Neural crest cell (in vitro differentiated cells): ENCODE measurements around the gene CH25H. TPM values are rescaled to one million over a fixed set of nuclear protein-coding genes. Genes with fewer than 3 reads are reported as not detected.

Experiments
- DNase-seq: peaks from one replicate; pipeline ENCODE4 v3.0.0; 2021; ENCODE audit warnings: low read depth, mixed read lengths, low spot score
- H3K27ac Mint-ChIP-seq: one replicate; pipeline ENCODE4 v1.8.0; 2021; ENCODE audit warnings: mild to moderate bottlenecking, mixed read lengths; ENCODE audit not compliant: unreplicated experiment
- H3K27me3 Mint-ChIP-seq: 2 replicates; pipeline ENCODE4 v1.8.0; 2021; ENCODE audit warnings: low read depth, mild to moderate bottlenecking, mixed read lengths
- H3K36me3 Mint-ChIP-seq: 2 replicates; pipeline ENCODE4 v1.8.0; 2021; ENCODE audit warnings: low read depth, mild to moderate bottlenecking, mixed read lengths
- H3K4me1 Mint-ChIP-seq: 2 replicates; pipeline ENCODE4 v1.8.0; 2021; ENCODE audit warnings: mixed read lengths
- H3K4me3 Mint-ChIP-seq: one replicate; pipeline ENCODE4 v1.8.0; 2021; ENCODE audit warnings: mild to moderate bottlenecking, mixed read lengths
- H3K9me3 Mint-ChIP-seq: 2 replicates; pipeline ENCODE4 v1.8.0; 2021; ENCODE audit warnings: mixed read lengths
- total RNA-seq: library from RNA; stranded (reverse); gene quantifications from 2 replicates; pipeline ENCODE4 v1.2.1, GENCODE V29; 2021
- TF ChIP-seq, protein P1 (sequence below): fragments of 200-600 bp; sonication (generic); conservative IDR thresholded peaks from 2 replicates; pipeline ENCODE4 v1.5.0; 2021; ENCODE audit warnings: antibody characterized with exemption, mild to moderate bottlenecking

Gene CH25H
- total RNA-seq, 1 donor from 2014 or later, result not detected

DNA sequence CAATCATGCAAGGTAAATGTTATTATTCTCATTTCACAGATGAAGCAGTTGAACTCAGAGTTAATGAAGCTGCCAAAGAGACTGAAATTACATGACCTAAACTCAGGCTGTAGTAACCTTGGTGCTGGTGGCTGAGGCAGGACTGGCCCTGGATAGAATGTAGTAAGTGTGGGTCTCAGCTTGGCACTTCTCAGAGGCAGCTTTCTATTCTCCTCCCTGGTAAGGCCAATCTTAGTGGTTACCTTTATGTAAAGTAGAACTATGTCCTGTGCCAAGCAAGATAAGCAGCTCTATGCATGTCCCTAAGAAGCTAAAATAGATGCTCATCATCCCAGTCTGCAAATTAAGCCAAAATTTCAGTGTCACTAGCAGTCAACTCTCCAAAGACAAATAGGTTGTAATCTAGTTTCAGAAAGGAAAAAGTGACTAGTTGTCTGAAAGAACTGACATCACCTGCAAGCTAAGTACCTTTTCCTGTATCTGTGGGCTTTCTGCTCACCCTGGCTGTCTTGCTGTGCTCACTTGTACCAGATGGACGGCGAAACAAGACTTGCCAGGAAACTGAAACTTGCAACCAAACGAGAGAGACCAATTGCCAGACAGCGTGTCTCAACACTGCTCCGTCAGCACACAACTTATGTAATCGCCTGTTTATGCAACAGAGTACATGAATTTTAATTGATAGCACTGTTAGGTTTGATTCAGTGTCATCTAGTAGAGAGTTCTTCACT is 43.7 kb downstream of the CH25H start:
- Mint-ChIP-seq H3K4me1 (no peaks in the 10 kb centered on the region), H3K27ac (no peak overlapping the region), H3K4me3 (no peak overlapping the region), H3K27me3 (peaks cover 9% of the 10 kb centered on the region), H3K36me3 (no peaks in the 10 kb centered on the region), H3K9me3 (no peaks in the 10 kb centered on the region)
- TF ChIP-seq, protein P1, sequence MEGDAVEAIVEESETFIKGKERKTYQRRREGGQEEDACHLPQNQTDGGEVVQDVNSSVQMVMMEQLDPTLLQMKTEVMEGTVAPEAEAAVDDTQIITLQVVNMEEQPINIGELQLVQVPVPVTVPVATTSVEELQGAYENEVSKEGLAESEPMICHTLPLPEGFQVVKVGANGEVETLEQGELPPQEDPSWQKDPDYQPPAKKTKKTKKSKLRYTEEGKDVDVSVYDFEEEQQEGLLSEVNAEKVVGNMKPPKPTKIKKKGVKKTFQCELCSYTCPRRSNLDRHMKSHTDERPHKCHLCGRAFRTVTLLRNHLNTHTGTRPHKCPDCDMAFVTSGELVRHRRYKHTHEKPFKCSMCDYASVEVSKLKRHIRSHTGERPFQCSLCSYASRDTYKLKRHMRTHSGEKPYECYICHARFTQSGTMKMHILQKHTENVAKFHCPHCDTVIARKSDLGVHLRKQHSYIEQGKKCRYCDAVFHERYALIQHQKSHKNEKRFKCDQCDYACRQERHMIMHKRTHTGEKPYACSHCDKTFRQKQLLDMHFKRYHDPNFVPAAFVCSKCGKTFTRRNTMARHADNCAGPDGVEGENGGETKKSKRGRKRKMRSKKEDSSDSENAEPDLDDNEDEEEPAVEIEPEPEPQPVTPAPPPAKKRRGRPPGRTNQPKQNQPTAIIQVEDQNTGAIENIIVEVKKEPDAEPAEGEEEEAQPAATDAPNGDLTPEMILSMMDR, result no peak
- DNase-seq, result no peak

DNA sequence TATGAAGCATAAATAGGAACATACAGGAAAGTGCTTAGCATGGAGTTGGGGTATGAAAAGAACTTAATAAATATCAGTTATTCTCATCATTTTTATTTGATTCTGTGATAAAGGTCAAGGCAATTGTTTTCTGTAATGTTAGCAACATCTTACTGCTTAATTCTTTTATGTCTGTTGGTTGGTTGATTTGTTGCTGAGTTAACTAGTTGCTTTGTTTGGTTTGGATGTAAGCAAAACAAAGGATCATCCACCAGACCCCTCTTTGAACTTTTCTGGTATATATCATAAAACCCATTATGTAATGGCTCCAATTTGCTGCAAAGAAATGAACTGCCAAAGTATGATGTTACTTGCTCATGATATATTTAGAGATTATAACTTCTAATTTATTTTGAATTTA is 44.5 kb downstream of the CH25H start:
- TF ChIP-seq, protein P1, result no peak
- H3K27ac Mint-ChIP-seq, result no peak overlapping the region
- no peaks in the 10 kb centered on the region for H3K36me3 Mint-ChIP-seq
- H3K27me3 Mint-ChIP-seq, result peaks cover 9% of the 10 kb centered on the region
- no peaks in the 10 kb centered on the region for H3K9me3 Mint-ChIP-seq
- H3K4me3 Mint-ChIP-seq, result no peak overlapping the region
- H3K4me1 Mint-ChIP-seq, result no peaks in the 10 kb centered on the region
- no peak for DNase-seq

DNA sequence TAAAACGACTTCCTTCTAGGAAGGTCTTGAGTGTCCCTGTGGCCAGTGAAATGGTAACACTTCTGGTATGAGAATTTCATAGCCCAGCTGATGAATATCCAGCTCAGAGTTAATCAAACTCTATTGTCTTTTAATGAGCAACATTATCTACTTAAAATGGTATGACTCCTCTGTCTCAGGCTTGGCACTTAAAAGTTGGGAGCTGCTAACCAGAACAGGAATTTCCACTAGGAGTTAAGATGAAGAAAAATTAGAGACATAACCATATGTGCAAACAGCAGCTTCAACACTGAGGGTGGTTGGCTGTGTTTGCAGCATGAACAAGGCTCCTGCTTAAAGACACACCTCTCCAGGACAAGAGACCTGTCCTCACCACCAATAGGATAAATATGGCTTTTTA is 46.8 kb downstream of the CH25H start:
- no peak overlapping the region for H3K27ac Mint-ChIP-seq
- H3K9me3 Mint-ChIP-seq, result peaks cover 3% of the 10 kb centered on the region
- DNase-seq, result no peak
- H3K4me1 Mint-ChIP-seq, result no peaks in the 10 kb centered on the region
- H3K27me3 Mint-ChIP-seq, result peaks cover 18% of the 10 kb centered on the region
- TF ChIP-seq, protein P1, result no peak
- no peaks in the 10 kb centered on the region for H3K36me3 Mint-ChIP-seq
- H3K4me3 Mint-ChIP-seq, result no peak overlapping the region

DNA sequence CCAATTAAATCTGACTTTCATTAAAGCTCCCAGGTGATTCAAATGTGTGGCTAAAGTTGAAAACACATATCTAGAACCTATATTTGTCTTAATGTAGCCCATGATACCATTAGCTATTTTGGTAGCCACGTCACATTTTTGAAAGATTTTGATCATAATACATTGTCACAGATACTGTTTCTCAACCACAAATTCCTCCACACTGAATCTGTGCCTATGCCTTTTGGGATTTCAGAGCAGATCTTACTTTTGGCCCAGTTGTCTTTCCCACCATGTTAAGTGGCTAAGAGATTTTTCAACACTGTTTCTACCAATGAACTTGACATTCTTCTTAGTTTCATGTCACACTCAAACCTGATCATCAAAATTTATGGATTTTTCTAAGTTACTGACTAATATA is 47.4 kb downstream of the CH25H start:
- Mint-ChIP-seq H3K36me3 (no peaks in the 10 kb centered on the region), H3K4me3 (no peak overlapping the region), H3K4me1 (no peaks in the 10 kb centered on the region), H3K9me3 (peaks cover 3% of the 10 kb centered on the region), H3K27me3 (peaks cover 18% of the 10 kb centered on the region), H3K27ac (no peak overlapping the region)
- no peak for DNase-seq
- TF ChIP-seq, protein P1, result no peak

DNA sequence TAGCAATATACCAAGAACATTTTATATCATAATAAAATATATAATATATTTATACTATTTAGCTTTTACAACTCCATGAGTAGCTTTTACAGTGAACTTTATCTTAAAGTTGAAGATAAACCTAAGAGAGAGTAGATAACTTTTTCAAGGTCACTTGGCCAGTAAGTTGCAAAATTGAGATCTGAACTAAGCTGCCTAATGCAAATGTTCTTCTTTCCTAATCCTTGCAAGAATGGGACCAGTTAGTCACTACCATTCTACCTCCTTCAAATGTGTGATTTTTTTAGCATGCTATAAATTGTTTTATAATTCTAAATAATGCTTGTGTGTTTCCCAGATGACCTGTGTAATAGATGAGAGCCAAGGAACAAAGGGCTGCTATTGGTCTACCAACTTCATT is 47.8 kb downstream of the CH25H start:
- TF ChIP-seq, protein P1, result no peak
- no peak for DNase-seq
- no peaks in the 10 kb centered on the region for H3K4me1 Mint-ChIP-seq
- peaks cover 17% of the 10 kb centered on the region for H3K27me3 Mint-ChIP-seq
- H3K9me3 Mint-ChIP-seq, result peaks cover 3% of the 10 kb centered on the region
- no peak overlapping the region for H3K27ac Mint-ChIP-seq
- H3K4me3 Mint-ChIP-seq, result no peak overlapping the region
- no peaks in the 10 kb centered on the region for H3K36me3 Mint-ChIP-seq
